ENCODE data around the gene GLT6D1.
"Not testable (repeated sequence)": the region's sequence is repeated elsewhere in the genome, so short reads cannot be mapped to it uniquely, and the experiment has no call there.

The GLT6D1 gene

GRCh38 chr9:135664801-135665794 is 25.8 kb upstream of the GLT6D1 start:
- DNase-seq (ENCODE audit: low read depth in 2 of 2), result no peak

GRCh38 chr9:135664266-135664665 is 24.9 kb upstream of the GLT6D1 start:
- DNase-seq (ENCODE audit: low read depth in 2 of 2), result no peak

- DNase-seq (ENCODE audit: low read depth in 2 of 2), result no peak
Observed at GRCh38 chr9:135663857-135664256, 24.5 kb upstream of the GLT6D1 start.

- no peak for DNase-seq (ENCODE audit: low read depth in 2 of 2)
Observed at GRCh38 chr9:135663451-135663770, 24.1 kb upstream of the GLT6D1 start.

GRCh38 chr9:135662758-135663450 is 23.6 kb upstream of the GLT6D1 start, which contains the start of gene LCN9:
TSS of gene LCN9 (plus strand) at chr9:135663309. CDS start at chr9:135663322, 13 bp downstream.
- DNase-seq (ENCODE audit: low read depth in 2 of 2), result no peak

- no peak for DNase-seq (ENCODE audit: low read depth in 2 of 2)
Observed at GRCh38 chr9:135661816-135662560, 22.6 kb upstream of the GLT6D1 start.

- no peak for DNase-seq (ENCODE audit: low read depth in 2 of 2)
Observed at GRCh38 chr9:135660407-135660806, 21.1 kb upstream of the GLT6D1 start.

GRCh38 chr9:135659252-135659651 is 19.9 kb upstream of the GLT6D1 start:
- no peak for DNase-seq (ENCODE audit: low read depth in 2 of 2)

GRCh38 chr9:135657416-135657815 is 18.1 kb upstream of the GLT6D1 start:
- DNase-seq (ENCODE audit: low read depth in 2 of 2), result no peak

- no peak for DNase-seq (ENCODE audit: low read depth in 2 of 2)
Observed at GRCh38 chr9:135655317-135655716, 16.0 kb upstream of the GLT6D1 start.

- DNase-seq (ENCODE audit: low read depth in 2 of 2), result no peak
Observed at GRCh38 chr9:135650408-135650807, 11.1 kb upstream of the GLT6D1 start.

- DNase-seq (ENCODE audit: low read depth in 2 of 2), result no peak
Observed at GRCh38 chr9:135649508-135649907, 10.2 kb upstream of the GLT6D1 start.

- DNase-seq (ENCODE audit: low read depth in 2 of 2), result no peak
Observed at GRCh38 chr9:135648494-135649410, 9.4 kb upstream of the GLT6D1 start.

- DNase-seq (ENCODE audit: low read depth in 2 of 2), result no peak
Observed at GRCh38 chr9:135647884-135648283, 8.5 kb upstream of the GLT6D1 start.

- no peak for DNase-seq (ENCODE audit: low read depth in 2 of 2)
Observed at GRCh38 chr9:135644631-135645218, 5.4 kb upstream of the GLT6D1 start.

- DNase-seq (ENCODE audit: low read depth in 2 of 2), result no peak
Observed at GRCh38 chr9:135641745-135642144, 2.4 kb upstream of the GLT6D1 start.

GRCh38 chr9:135641047-135641446 is 1.7 kb upstream of the GLT6D1 start:
- DNase-seq (ENCODE audit: low read depth in 2 of 2), result no peak

- DNase-seq (ENCODE audit: low read depth in 2 of 2), result not testable (repeated sequence)
Observed at GRCh38 chr9:135636930-135637530, 2.3 kb downstream of the GLT6D1 start.

- no peak for DNase-seq (ENCODE audit: low read depth in 2 of 2)
Observed at GRCh38 chr9:135632841-135633240, 6.5 kb downstream of the GLT6D1 start.

GRCh38 chr9:135624282-135624681 is 15.1 kb downstream of the GLT6D1 start:
- no peak for DNase-seq (ENCODE audit: low read depth in 2 of 2)
